Activated T-helper 1 cell treated with anti-CD3 and anti-CD28 coated beads, Interleukin-12 subunit alpha, Interleukin-12 subunit beta, Interleukin-2, Interleukin-4 antibody, amounts not matched to agents 30 ng/mL and 10 ng/mL and 1 ng/mL, durations not matched to agents 14 hours and 24 hours and 36 hours (primary cell): Measurements from ENCODE around the gene DOCK7. TPM values are rescaled to one million over a fixed set of nuclear protein-coding genes. Genes with fewer than 3 reads are reported as not detected.
A peak's percentile ranks its signal among the peaks of the same experiment; 100 is the strongest.

ENCODE experiments used
- DNase-seq: peaks from one replicate; pipeline ENCODE4 v3.0.0; 2021; ENCODE audit warnings: low spot score
- H3K27ac Mint-ChIP-seq: one replicate; pipeline ENCODE4 v1.8.0; 2021; ENCODE audit warnings: mild to moderate bottlenecking, mixed read lengths
- H3K27me3 Mint-ChIP-seq: one replicate; pipeline ENCODE4 v1.8.0; 2022; ENCODE audit warnings: mild to moderate bottlenecking, moderate library complexity, mixed read lengths; ENCODE audit not compliant: insufficient read depth
- H3K36me3 Mint-ChIP-seq: one replicate; pipeline ENCODE4 v1.8.0; 2021; ENCODE audit warnings: low read depth, mixed read lengths
- H3K4me1 Mint-ChIP-seq: one replicate; pipeline ENCODE4 v1.8.0; 2021; ENCODE audit warnings: low read depth, mixed read lengths
- H3K4me3 Mint-ChIP-seq: one replicate; pipeline ENCODE4 v1.8.0; 2021; ENCODE audit warnings: mild to moderate bottlenecking, moderate library complexity, mixed read lengths
- H3K9me3 Mint-ChIP-seq: one replicate; pipeline ENCODE4 v1.8.0; 2021; ENCODE audit warnings: mixed read lengths
- intact Hi-C: fragments of 100-400 bp; cut with micrococcal nuclease; formaldehyde crosslinking; loops from one replicate; pipeline ENCODE4 v1.15.1; 2024
- total RNA-seq: library from RNA; stranded (reverse); gene quantifications from 2 replicates; pipeline ENCODE4 v1.2.3, GENCODE V29; 2022

Gene DOCK7
- total RNA-seq, 1 donor from 2014 or later = 13.4 TPM

DNA sequence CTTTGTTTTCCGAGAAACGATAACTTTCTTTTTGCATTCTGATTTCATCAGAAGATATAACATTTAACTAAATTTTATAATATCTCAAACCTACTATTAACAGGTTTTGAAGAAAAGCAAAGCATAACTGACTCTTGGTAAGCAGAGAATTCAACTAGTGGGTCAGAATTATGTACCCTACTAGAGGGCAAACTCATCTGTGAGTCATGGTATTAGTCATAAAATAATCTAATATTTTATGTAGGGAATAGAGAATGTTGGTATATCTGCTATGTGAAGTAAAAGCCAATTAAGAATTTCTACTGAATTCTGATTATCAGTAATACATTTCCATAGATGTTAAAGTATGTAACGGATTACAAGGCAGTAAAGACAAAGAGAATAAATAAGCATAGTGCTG is 194.5 kb downstream of the DOCK7 start:
- Mint-ChIP-seq H3K27ac (no peak overlapping the region), H3K27me3 (no peaks in the 10 kb centered on the region), H3K4me3 (no peak overlapping the region), H3K36me3 (no peaks in the 10 kb centered on the region), H3K9me3 (no peaks in the 10 kb centered on the region), H3K4me1 (no peaks in the 10 kb centered on the region)
- intact Hi-C loops = no loop called here
- DNase-seq = no peak

- no peak for DNase-seq
- no peak overlapping the region for H3K4me3 Mint-ChIP-seq
- no peaks in the 10 kb centered on the region for H3K9me3 Mint-ChIP-seq
- H3K27me3 Mint-ChIP-seq = no peaks in the 10 kb centered on the region
- H3K4me1 Mint-ChIP-seq = no peaks in the 10 kb centered on the region
- no peak overlapping the region for H3K27ac Mint-ChIP-seq
- no peaks in the 10 kb centered on the region for H3K36me3 Mint-ChIP-seq
- intact Hi-C loops = no loop called here
Observed at GRCh38 chr1:62492521-62492920, 195.7 kb downstream of the DOCK7 start.

DNA sequence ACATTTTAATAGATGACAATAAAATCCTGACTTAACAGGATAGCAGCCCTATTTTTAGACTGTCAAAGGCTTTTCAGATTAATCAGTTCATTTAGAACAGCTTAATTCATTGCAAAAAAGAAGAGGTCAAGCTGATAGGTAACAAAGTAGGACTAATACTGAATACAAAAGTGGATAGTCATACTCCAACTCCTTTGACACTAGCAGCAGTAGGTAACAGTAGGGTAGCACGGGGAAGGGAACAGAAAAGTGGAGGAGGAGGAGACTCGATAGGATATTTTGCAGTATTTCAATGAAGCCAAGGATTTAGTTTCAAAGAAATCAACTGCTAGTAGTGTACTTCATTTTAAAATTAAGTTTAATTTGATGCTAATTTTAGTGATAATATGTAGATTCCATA is 200.2 kb downstream of the DOCK7 start:
- no peaks in the 10 kb centered on the region for H3K4me1 Mint-ChIP-seq
- no peak for DNase-seq
- H3K36me3 Mint-ChIP-seq = no peaks in the 10 kb centered on the region
- intact Hi-C loops = no loop called here
- H3K9me3 Mint-ChIP-seq = no peaks in the 10 kb centered on the region
- H3K27ac Mint-ChIP-seq = no peak overlapping the region
- no peaks in the 10 kb centered on the region for H3K27me3 Mint-ChIP-seq
- H3K4me3 Mint-ChIP-seq = no peak overlapping the region

GRCh38 chr1:62484824-62485468 is 203.2 kb downstream of the DOCK7 start:
- intact Hi-C loops = no loop called here
- Mint-ChIP-seq H3K36me3 (no peaks in the 10 kb centered on the region), H3K4me1 (no peaks in the 10 kb centered on the region), H3K27me3 (no peaks in the 10 kb centered on the region), H3K4me3 (no peak overlapping the region), H3K27ac (no peak overlapping the region), H3K9me3 (no peaks in the 10 kb centered on the region)
- no peak for DNase-seq

GRCh38 chr1:62481681-62482080 is 206.5 kb downstream of the DOCK7 start:
- no peaks in the 10 kb centered on the region for H3K36me3 Mint-ChIP-seq
- DNase-seq = no peak
- no peaks in the 10 kb centered on the region for H3K9me3 Mint-ChIP-seq
- H3K27ac Mint-ChIP-seq = no peak overlapping the region
- H3K4me3 Mint-ChIP-seq = no peak overlapping the region
- no peaks in the 10 kb centered on the region for H3K4me1 Mint-ChIP-seq
- intact Hi-C loops = no loop called here
- H3K27me3 Mint-ChIP-seq = no peaks in the 10 kb centered on the region

DNA sequence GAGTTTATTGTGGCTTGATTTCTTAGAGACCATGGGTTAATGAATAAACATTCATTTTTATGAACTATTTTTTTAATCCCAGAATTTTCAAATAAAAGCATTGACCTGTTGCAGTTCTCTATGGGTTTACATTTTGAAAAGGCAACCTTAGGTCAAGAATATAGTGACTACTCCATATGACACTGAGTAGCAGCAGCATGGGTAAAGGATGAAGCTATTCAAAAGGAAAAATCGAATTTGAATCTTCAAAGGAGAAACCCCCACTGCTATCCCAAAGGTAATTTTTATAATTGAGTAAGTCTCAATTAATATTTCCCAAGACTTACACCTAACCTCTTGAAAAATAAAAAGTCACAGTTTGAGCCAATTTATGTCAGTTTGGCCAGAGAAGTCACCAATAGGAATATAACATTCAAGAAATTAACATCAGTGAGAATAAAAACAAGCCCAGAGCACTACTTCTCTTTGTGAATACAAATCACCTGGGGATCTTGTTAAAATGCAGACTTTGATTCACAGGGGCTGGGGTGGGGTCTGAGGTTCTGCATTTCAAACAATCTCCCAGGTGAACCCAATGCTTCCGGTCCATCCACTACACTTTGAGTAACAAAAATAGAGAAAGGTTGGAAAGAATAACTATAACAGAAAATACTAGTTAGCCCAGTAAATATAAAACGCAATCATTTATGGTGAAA is 211.5 kb downstream of the DOCK7 start:
- intact Hi-C loops = no loop called here
- no peaks in the 10 kb centered on the region for H3K27me3 Mint-ChIP-seq
- no peak overlapping the region for H3K27ac Mint-ChIP-seq
- no peak for DNase-seq
- no peaks in the 10 kb centered on the region for H3K36me3 Mint-ChIP-seq
- H3K4me3 Mint-ChIP-seq = no peak overlapping the region
- no peaks in the 10 kb centered on the region for H3K4me1 Mint-ChIP-seq
- no peaks in the 10 kb centered on the region for H3K9me3 Mint-ChIP-seq

GRCh38 chr1:62467092-62467491 is 221.1 kb downstream of the DOCK7 start:
- intact Hi-C loops = no loop called here
- H3K4me1 Mint-ChIP-seq = peaks cover 4% of the 10 kb centered on the region
- no peaks in the 10 kb centered on the region for H3K36me3 Mint-ChIP-seq

GRCh38 chr1:62462370-62462769 is 225.8 kb downstream of the DOCK7 start:
- intact Hi-C loops = no loop called here
- Mint-ChIP-seq H3K4me3 (no peak overlapping the region), H3K4me1 (peaks cover 4% of the 10 kb centered on the region), H3K36me3 (no peaks in the 10 kb centered on the region), H3K27ac (no peak overlapping the region), H3K27me3 (no peaks in the 10 kb centered on the region), H3K9me3 (no peaks in the 10 kb centered on the region)
- DNase-seq = no peak

More at GRCh38 chr1:62467092-62467491, 221.1 kb downstream of the DOCK7 start:
- no peak for DNase-seq
- Mint-ChIP-seq H3K27me3 (no peaks in the 10 kb centered on the region), H3K27ac (no peak overlapping the region), H3K9me3 (peaks cover 13% of the 10 kb centered on the region), H3K4me3 (no peak overlapping the region)

DNA sequence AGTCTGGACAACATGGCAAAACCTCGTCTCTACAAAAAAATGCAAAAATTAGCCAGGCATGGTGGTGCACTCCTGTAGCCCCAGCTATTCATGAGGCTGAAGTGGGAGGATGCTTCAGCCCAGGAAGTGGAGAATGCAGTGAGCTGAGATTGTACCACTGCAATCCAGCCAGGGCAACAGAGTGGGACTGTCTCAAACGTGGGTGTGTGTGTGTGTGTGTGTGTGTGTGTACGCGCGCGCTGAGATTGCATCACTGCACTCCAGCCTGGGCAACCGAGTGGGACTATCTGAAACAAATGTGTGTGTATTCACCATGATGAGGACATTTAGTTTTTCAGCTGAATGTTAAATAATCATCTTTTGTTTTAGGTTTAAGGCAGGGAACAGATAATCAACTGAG is 230.2 kb downstream of the DOCK7 start:
- Mint-ChIP-seq H3K27ac (no peak overlapping the region), H3K9me3 (no peaks in the 10 kb centered on the region), H3K27me3 (no peaks in the 10 kb centered on the region), H3K4me1 (peaks cover 6% of the 10 kb centered on the region), H3K36me3 (peaks cover 4% of the 10 kb centered on the region), H3K4me3 (no peak overlapping the region)
- no peak for DNase-seq
- intact Hi-C loops = loop anchor here (2.0 kb wide), 1 partner anchor 17 kb away; no protein-coding TSS in a partner anchor

DNA sequence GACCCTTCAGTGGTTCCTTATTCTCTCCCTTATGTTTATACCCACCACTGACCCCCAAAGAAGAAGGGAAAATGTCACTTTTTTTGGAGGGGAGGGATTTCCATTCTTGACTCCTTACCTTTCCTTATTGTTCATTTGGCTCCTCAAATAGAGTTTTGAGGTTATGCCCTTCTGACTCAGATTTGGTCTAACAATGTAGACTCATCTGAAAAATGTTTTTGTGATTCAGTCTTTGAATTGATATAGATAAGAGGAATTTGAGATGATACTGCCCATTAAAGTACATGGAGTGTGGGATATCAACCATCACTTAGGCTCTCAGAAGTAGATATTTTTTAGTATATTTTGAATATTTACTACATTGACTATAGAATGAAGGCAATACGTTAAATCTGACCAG is 235.2 kb downstream of the DOCK7 start:
- no peaks in the 10 kb centered on the region for H3K27me3 Mint-ChIP-seq
- H3K4me1 Mint-ChIP-seq = peaks cover 28% of the 10 kb centered on the region
- H3K27ac Mint-ChIP-seq = peak overlapping the region; percentile 34
- H3K36me3 Mint-ChIP-seq = peaks cover 26% of the 10 kb centered on the region
- H3K9me3 Mint-ChIP-seq = no peaks in the 10 kb centered on the region
- DNase-seq = no peak
- intact Hi-C loops = no loop called here
- no peak overlapping the region for H3K4me3 Mint-ChIP-seq

GRCh38 chr1:62450301-62450700 is 237.9 kb downstream of the DOCK7 start:
- H3K36me3 Mint-ChIP-seq = peaks cover 36% of the 10 kb centered on the region
- H3K27me3 Mint-ChIP-seq = no peaks in the 10 kb centered on the region
- no peak for DNase-seq
- no peak overlapping the region for H3K27ac Mint-ChIP-seq
- intact Hi-C loops = no loop called here
- H3K4me3 Mint-ChIP-seq = no peak overlapping the region
- no peaks in the 10 kb centered on the region for H3K9me3 Mint-ChIP-seq
- peaks cover 29% of the 10 kb centered on the region for H3K4me1 Mint-ChIP-seq

DNA sequence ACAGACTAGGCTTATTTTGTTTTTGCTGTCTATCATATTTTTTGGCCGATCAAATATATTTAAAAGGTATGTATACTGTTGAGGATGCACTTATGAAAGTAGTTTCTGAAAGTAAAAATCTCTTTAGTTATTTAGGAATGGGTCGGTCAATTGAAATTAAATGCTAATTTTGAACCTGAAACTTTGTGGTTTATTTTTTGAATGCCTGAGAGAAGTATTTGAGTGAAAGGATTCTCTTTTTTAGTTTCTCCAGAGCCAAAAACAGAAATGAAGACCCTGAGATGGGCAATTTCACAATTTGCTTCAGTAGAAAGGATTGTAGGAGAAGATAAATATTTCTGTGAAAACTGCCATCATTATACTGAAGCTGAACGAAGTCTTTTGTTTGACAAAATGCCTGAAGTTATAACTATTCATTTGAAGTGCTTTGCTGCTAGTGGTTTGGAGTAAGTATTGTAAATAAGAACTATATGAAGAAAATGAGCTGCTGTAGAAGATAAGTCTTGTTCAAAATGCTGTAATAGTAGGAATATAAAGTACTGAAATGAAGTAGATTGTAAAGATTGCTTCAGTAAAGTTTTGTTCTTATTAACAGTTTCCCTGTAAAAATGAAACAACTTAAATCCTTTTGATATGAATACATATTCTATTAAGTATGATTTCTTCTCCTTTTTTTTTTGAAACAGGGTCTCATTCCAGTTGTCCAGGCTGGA is 239.8 kb downstream of the DOCK7 start:
- Mint-ChIP-seq H3K36me3 (peaks cover 42% of the 10 kb centered on the region), H3K27me3 (no peaks in the 10 kb centered on the region), H3K9me3 (no peaks in the 10 kb centered on the region), H3K4me1 (peaks cover 35% of the 10 kb centered on the region), H3K4me3 (no peak overlapping the region), H3K27ac (no peak overlapping the region)
- DNase-seq = no peak
- intact Hi-C loops = loop anchor here (1.0 kb wide), 1 partner anchor 8 kb away; no protein-coding TSS in a partner anchor

DNA sequence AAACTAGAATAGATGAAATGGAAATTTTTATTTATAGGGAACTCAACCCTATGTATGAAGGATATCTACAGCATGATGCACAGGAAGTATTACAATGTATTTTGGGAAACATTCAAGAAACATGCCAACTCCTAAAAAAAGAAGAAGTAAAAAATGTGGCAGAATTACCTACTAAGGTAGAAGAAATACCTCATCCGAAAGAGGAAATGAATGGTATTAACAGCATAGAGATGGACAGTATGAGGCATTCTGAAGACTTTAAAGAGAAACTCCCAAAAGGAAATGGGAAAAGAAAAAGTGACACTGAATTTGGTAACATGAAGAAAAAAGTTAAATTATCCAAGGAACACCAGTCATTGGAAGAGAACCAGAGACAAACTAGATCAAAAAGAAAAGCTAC is 243.5 kb downstream of the DOCK7 start:
- peaks cover 44% of the 10 kb centered on the region for H3K36me3 Mint-ChIP-seq
- H3K27ac Mint-ChIP-seq = no peak overlapping the region
- intact Hi-C loops = no loop called here
- no peaks in the 10 kb centered on the region for H3K27me3 Mint-ChIP-seq
- H3K4me3 Mint-ChIP-seq = no peak overlapping the region
- no peak for DNase-seq
- no peaks in the 10 kb centered on the region for H3K9me3 Mint-ChIP-seq
- peaks cover 46% of the 10 kb centered on the region for H3K4me1 Mint-ChIP-seq
